HCT116 (cell line): Measurements from ENCODE around the gene TK2. TPM values are rescaled to one million over a fixed set of nuclear protein-coding genes. Genes with fewer than 3 reads are reported as not detected.

Source experiments
- ATAC-seq: fragments of 200-7000 bp; cut with Tn5 transposase; 2 replicates; pipeline ENCODE4 v1.9.1; 2020; ENCODE audit warnings: mild to moderate bottlenecking, moderate library complexity
- BruUV-seq: library from RNA; stranded (reverse); fragments of 400-500 nt; replicated peaks from 2 replicates; lab custom pipeline; 2021; lab: Mats Ljungman, UMichigan
- CTCF ChIA-PET: fragments of 300-600 bp; sonication (Branson Sonifier 250); formaldehyde crosslinking; loops from one replicate; lab custom pipeline; 2021; ENCODE audit warnings: antibody characterized with exemption; lab: Charles Lee
- POLR2A ChIA-PET: fragments of 300-600, 350-600 bp; sonication (Branson Sonifier 250); formaldehyde crosslinking; loops from one replicate; lab custom pipeline; 2021; ENCODE audit warnings: antibody characterized with exemption; lab: Charles Lee
- RAD21 ChIA-PET, 2 experiments: fragments of 300-600 bp; sonication (Branson Sonifier 250); formaldehyde crosslinking; loops; one replicate each; lab custom pipeline; 2023; ENCODE audit warnings: low total read pairs in 2 of 2; ENCODE audit not compliant: uncharacterized antibody in 2 of 2, unreplicated experiment in 2 of 2, low non-redundant PET in 1 of 2; lab: Charles Lee
- DNase-seq: peaks from one replicate; pipeline ENCODE4 v3.0.0-alpha.2; 2010; ENCODE audit warnings: low read depth, low spot score
- H2AFZ ChIP-seq: fragments of 200-600 bp; shearing (Covaris generic), sonication (generic); 2 replicates; pipeline ENCODE4 v1.6.1; 2017; ENCODE audit warnings: low read depth, mixed run types, mixed read lengths, antibody characterized with exemption, low read length; ENCODE audit not compliant: poor library complexity, severe bottlenecking
- H3K27ac ChIP-seq: 2 replicates; pipeline ENCODE4 v1.5.1; 2012; ENCODE audit warnings: low read depth, low read length
- H3K27me3 ChIP-seq: fragments of 200-600 bp; sonication (generic); 2 replicates; pipeline ENCODE4 v1.6.1; 2016; ENCODE audit warnings: mixed run types, low read length, mixed read lengths; ENCODE audit not compliant: insufficient read depth
- H3K36me3 ChIP-seq, 2 experiments: fragments of 200-500 bp in 1 of 2; fragments of 200-600 bp in 1 of 2; sonication (Bioruptor generic) in 1 of 2; sonication (generic) in 1 of 2; 2 replicates each; pipeline versions ENCODE4 v1.5.1 to v1.6.1; 2014 to 2016; ENCODE audit warnings: low read length in 2 of 2, inconsistent platforms in 1 of 2, mixed read lengths in 1 of 2, mixed run types in 1 of 2; ENCODE audit not compliant: insufficient read depth in 2 of 2, control insufficient read depth in 1 of 2
- H3K4me1 ChIP-seq, 2 experiments: fragments of 200-600 bp in 1 of 2; sonication (generic) in 1 of 2; 2 replicates each; pipeline versions ENCODE4 v1.5.1 to v1.6.1; 2012 to 2017; ENCODE audit warnings: low read length in 2 of 2, inconsistent platforms in 1 of 2, mild to moderate bottlenecking in 1 of 2, mixed read lengths in 1 of 2, mixed run types in 1 of 2, moderate library complexity in 1 of 2; ENCODE audit not compliant: insufficient read depth in 2 of 2, control insufficient read depth in 1 of 2
- H3K4me2 ChIP-seq: fragments of 200-600 bp; sonication (generic); 2 replicates; pipeline ENCODE4 v1.6.1; 2017; ENCODE audit warnings: mixed run types, low read length, mixed read lengths
- H3K4me3 ChIP-seq, 2 experiments: fragments of 200-600 bp in 1 of 2; sonication (generic) in 1 of 2; replicated peaks in 1 of 2; 2 replicates each; pipeline ENCODE4 v1.5.1; 2011 to 2016; ENCODE audit warnings: low read length in 2 of 2, control low read depth in 1 of 2, low read depth in 1 of 2, mild to moderate bottlenecking in 1 of 2, mixed read lengths in 1 of 2, mixed run types in 1 of 2
- H3K79me2 ChIP-seq: fragments of 200-600 bp; sonication (generic); 2 replicates; pipeline ENCODE4 v1.6.1; 2017; ENCODE audit warnings: mild to moderate bottlenecking, mixed run types, low read length, moderate library complexity, mixed read lengths; ENCODE audit not compliant: insufficient read depth
- H3K9ac ChIP-seq: fragments of 200-600 bp; sonication (generic); 2 replicates; pipeline ENCODE4 v1.6.1; 2016; ENCODE audit warnings: low read length, mixed read lengths
- H3K9me2 ChIP-seq: fragments of 200-600 bp; sonication (generic), shearing (Covaris generic); 2 replicates; pipeline ENCODE4 v1.6.1; 2017; ENCODE audit warnings: mixed run types, mild to moderate bottlenecking, moderate library complexity; ENCODE audit not compliant: insufficient read depth
- H3K9me3 ChIP-seq, 2 experiments: fragments of 200-500 bp in 1 of 2; fragments of 200-600 bp in 1 of 2; sonication (Bioruptor generic) in 1 of 2; sonication (generic) in 1 of 2; 2 replicates each; pipeline ENCODE4 v1.6.1; 2014 to 2017; ENCODE audit warnings: low read length in 2 of 2, mixed read lengths in 2 of 2, inconsistent platforms in 1 of 2, low read depth in 1 of 2, mild to moderate bottlenecking in 1 of 2, mixed run types in 1 of 2, moderate library complexity in 1 of 2; ENCODE audit not compliant: control insufficient read depth in 1 of 2, insufficient read depth in 1 of 2
- H4K20me1 ChIP-seq: fragments of 200-600 bp; sonication (generic), shearing (Covaris generic); 2 replicates; pipeline ENCODE4 v1.6.1; 2017; ENCODE audit warnings: mixed run types, mild to moderate bottlenecking, moderate library complexity; ENCODE audit not compliant: insufficient read depth
- CEBPB ChIP-seq: IDR thresholded peaks from 2 replicates; pipeline ENCODE4 v1.6.1; 2012; ENCODE audit warnings: low read depth
- CTCF ChIP-seq, 3 experiments: fragments of 200-600 bp in 1 of 3; sonication (generic) in 1 of 3; IDR thresholded peaks in 2 of 3; conservative IDR thresholded peaks in 1 of 3; 2 replicates each; pipeline ENCODE4 v1.5.1; 2012 to 2017; ENCODE audit warnings: low read depth in 2 of 3, low read length in 2 of 3, antibody characterized with exemption in 1 of 3, borderline replicate concordance in 1 of 3, control low read depth in 1 of 3, mild to moderate bottlenecking in 1 of 3, mixed read lengths in 1 of 3, mixed run types in 1 of 3, moderate library complexity in 1 of 3; ENCODE audit not compliant: insufficient read depth in 1 of 3
- ELF1 ChIP-seq: IDR thresholded peaks from 2 replicates; pipeline ENCODE4 v1.6.1; 2012; ENCODE audit warnings: low read depth, borderline replicate concordance
- EZH2 ChIP-seq: fragments of 200-600 bp; sonication (generic); IDR thresholded peaks from 2 replicates; pipeline ENCODE4 v1.6.1; 2017; ENCODE audit warnings: antibody characterized with exemption, mixed run types
- EZH2phosphoT487 ChIP-seq: fragments of 200-600 bp; IDR thresholded peaks from 2 replicates; pipeline ENCODE4 v1.6.1; 2018; ENCODE audit warnings: antibody characterized with exemption, borderline replicate concordance
- POLR2A ChIP-seq: IDR thresholded peaks from 2 replicates; pipeline ENCODE4 v1.7.0; 2011; ENCODE audit warnings: borderline replicate concordance; ENCODE audit not compliant: insufficient read depth, insufficient read length; ENCODE audit errors: extremely low read depth
- RAD21 ChIP-seq: IDR thresholded peaks from 2 replicates; pipeline ENCODE4 v1.6.1; 2012; ENCODE audit warnings: low read depth, mild to moderate bottlenecking
- REST ChIP-seq: IDR thresholded peaks from 2 replicates; pipeline ENCODE4 v1.6.1; 2012; ENCODE audit warnings: low read depth
- SRF ChIP-seq: IDR thresholded peaks from 2 replicates; pipeline ENCODE4 v1.6.1; 2012; ENCODE audit warnings: low read depth
- TCF7L2 ChIP-seq: IDR thresholded peaks from 2 replicates; pipeline ENCODE4 v1.7.0; 2011; ENCODE audit warnings: borderline replicate concordance, inconsistent platforms; ENCODE audit not compliant: insufficient read depth, insufficient read length; ENCODE audit errors: extremely low read depth
- ZNF274 ChIP-seq: fragments of 200-500 bp; sonication (Bioruptor generic); IDR thresholded peaks from 2 replicates; pipeline ENCODE4 v1.6.1; 2014; ENCODE audit warnings: mild to moderate bottlenecking, low read depth, low read length, inconsistent platforms
- intact Hi-C: fragments of 100-400 bp; cut with micrococcal nuclease; formaldehyde crosslinking; loops from 2 replicates; pipeline ENCODE4 v1.10.0; 2022
- total RNA-seq: library from RNA; stranded (reverse); gene quantifications from one replicate; pipeline ENCODE4 v1.2.1, GENCODE V29; 2021; ENCODE audit not compliant: unreplicated experiment

The TK2 gene
- total RNA-seq, 1 experiment from 2014 or later: 15.4 TPM

- ChIA-PET CTCF (no interaction called here), POLR2A (no interaction called here), RAD21 (no interaction called here)
- H2AFZ ChIP-seq: no peak overlapping the region
- H3K9ac ChIP-seq: no peak overlapping the region
- H3K9me3 ChIP-seq: no peaks in the 10 kb centered on the region
- no peak overlapping the region for H3K27ac ChIP-seq
- no peaks in the 10 kb centered on the region for H3K79me2 ChIP-seq
- H4K20me1 ChIP-seq: no peaks in the 10 kb centered on the region
- no peak for DNase-seq
- H3K9me2 ChIP-seq: no peaks in the 10 kb centered on the region
- BruUV-seq: no TSS peak
- intact Hi-C loops: no loop called here
- H3K4me1 ChIP-seq: peaks cover 10 to 13% of the 10 kb centered on the region in 2 experiments
- no peak overlapping the region for H3K4me3 ChIP-seq
- no peak for TF ChIP-seq EZH2phosphoT487
- no peak for TF ChIP-seq POLR2A
- TF ChIP-seq ZNF274: no peak
- TF ChIP-seq ELF1: no peak
- TF ChIP-seq TCF7L2: no peak
- TF ChIP-seq RAD21: no peak
- TF ChIP-seq EZH2: no peak
- no peak for TF ChIP-seq CTCF (IDR thresholded peaks at IDR 0.05 in 2 of 3, conservative IDR thresholded peaks at IDR 0.05 in 1 of 3; ENCODE audit: borderline replicate concordance in 1 of 3, insufficient read depth in 1 of 3, low read depth in 2 of 3, low read length in 2 of 3)
- no peak for TF ChIP-seq REST
- TF ChIP-seq SRF: no peak
- no peak for TF ChIP-seq CEBPB
- H3K27me3 ChIP-seq: no peaks in the 10 kb centered on the region
- no peak overlapping the region for H3K4me2 ChIP-seq
- H3K36me3 ChIP-seq: no peaks in the 10 kb centered on the region
- ATAC-seq: no peak
Measured at GRCh38 chr16:66585481-66586239, 35.7 kb upstream of the TK2 start.
